Effector CD4-positive, alpha-beta T cell (primary cell): Measurements from ENCODE around the gene AP4B1.

ENCODE experiments used
- DNase-seq: peaks from one replicate; pipeline ENCODE4 v3.0.0-alpha.2; 2020

Gene AP4B1

GRCh38 chr1:113891631-113892220 is 12.9 kb downstream of the AP4B1 start:
- DNase-seq = no peak

- no peak for DNase-seq
Measured at GRCh38 chr1:113890816-113891215, 13.8 kb downstream of the AP4B1 start.

GRCh38 chr1:113887402-113888175 is 17.0 kb downstream of the AP4B1 start, which contains the start of gene BCL2L15:
Gene BCL2L15, minus strand, starts transcription at chr1:113887581. Its CDS starts 206 bp downstream, at chr1:113887375.
- no peak for DNase-seq

- DNase-seq = no peak
Measured at GRCh38 chr1:113886417-113887401, 17.9 kb downstream of the AP4B1 start.

GRCh38 chr1:113881661-113882060 is 22.9 kb downstream of the AP4B1 start:
- no peak for DNase-seq

- no peak for DNase-seq
Measured at GRCh38 chr1:113879739-113880038, 24.9 kb downstream of the AP4B1 start.

- no peak for DNase-seq
Measured at GRCh38 chr1:113876176-113876575, 28.4 kb downstream of the AP4B1 start.

- no peak for DNase-seq
Measured at GRCh38 chr1:113875714-113876113, 28.9 kb downstream of the AP4B1 start.

- DNase-seq = no peak
Measured at GRCh38 chr1:113874012-113874879, 30.4 kb downstream of the AP4B1 start.

- no peak for DNase-seq
Measured at GRCh38 chr1:113872219-113872935, 32.2 kb downstream of the AP4B1 start.

- peak; percentile 76 for DNase-seq
Measured at GRCh38 chr1:113871597-113872113, 32.9 kb downstream of the AP4B1 start, which contains the start of gene PTPN22. Gene PTPN22, minus strand, starts transcription at chr1:113871712.

GRCh38 chr1:113870778-113871177 is 33.8 kb downstream of the AP4B1 start:
- DNase-seq = no peak

- no peak for DNase-seq
Measured at GRCh38 chr1:113868387-113869083, 36.1 kb downstream of the AP4B1 start.

GRCh38 chr1:113861641-113862040 is 43.0 kb downstream of the AP4B1 start:
- no peak for DNase-seq

- no peak for DNase-seq
Measured at GRCh38 chr1:113860891-113861290, 43.7 kb downstream of the AP4B1 start.

- no peak for DNase-seq
Measured at GRCh38 chr1:113859478-113860175, 45.0 kb downstream of the AP4B1 start.

GRCh38 chr1:113858982-113859381 is 45.6 kb downstream of the AP4B1 start:
- DNase-seq = no peak

- DNase-seq = no peak
Measured at GRCh38 chr1:113858418-113858817, 46.2 kb downstream of the AP4B1 start.

GRCh38 chr1:113857776-113858175 is 46.8 kb downstream of the AP4B1 start:
- no peak for DNase-seq

GRCh38 chr1:113856401-113856790 is 48.2 kb downstream of the AP4B1 start:
- no peak for DNase-seq
